B cell (primary cell): Measurements from ENCODE around the gene ST6GALNAC3.

Experiments used
- EZH2 ChIP-seq: IDR thresholded peaks from 2 replicates; pipeline ENCODE4 v1.6.1; 2012; ENCODE audit warnings: borderline replicate concordance, low read depth, mild to moderate bottlenecking, moderate library complexity, low read length; ENCODE audit not compliant: insufficient read depth, poor library complexity, severe bottlenecking
- TF ChIP-seq, protein P1 (sequence below): fragments of 200-600 bp; IDR thresholded peaks from one replicate; pipeline ENCODE4 v1.8.0; 2022; ENCODE audit warnings: antibody characterized with exemption, mild to moderate bottlenecking

DNA sequence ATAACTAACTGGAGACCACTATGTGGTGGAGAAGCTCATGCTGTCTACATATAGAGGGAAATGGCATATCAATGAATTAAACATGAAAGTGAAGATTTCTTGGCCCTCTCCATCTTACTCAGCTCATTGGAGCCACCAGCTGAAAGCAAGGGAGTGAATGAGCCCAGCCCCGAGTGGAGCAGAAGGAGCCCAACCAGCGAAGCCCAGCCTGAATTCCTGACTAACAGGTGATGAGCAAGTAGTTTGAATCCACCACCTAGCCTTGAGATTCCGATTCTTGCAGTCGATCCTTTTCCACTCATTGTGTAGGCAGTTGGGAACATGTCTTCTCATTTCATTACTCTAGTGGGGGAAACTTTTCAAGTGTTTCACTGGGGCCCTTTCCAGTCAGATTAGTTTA, 18.6 kb upstream of the ST6GALNAC3 start:
- TF ChIP-seq, protein P1, sequence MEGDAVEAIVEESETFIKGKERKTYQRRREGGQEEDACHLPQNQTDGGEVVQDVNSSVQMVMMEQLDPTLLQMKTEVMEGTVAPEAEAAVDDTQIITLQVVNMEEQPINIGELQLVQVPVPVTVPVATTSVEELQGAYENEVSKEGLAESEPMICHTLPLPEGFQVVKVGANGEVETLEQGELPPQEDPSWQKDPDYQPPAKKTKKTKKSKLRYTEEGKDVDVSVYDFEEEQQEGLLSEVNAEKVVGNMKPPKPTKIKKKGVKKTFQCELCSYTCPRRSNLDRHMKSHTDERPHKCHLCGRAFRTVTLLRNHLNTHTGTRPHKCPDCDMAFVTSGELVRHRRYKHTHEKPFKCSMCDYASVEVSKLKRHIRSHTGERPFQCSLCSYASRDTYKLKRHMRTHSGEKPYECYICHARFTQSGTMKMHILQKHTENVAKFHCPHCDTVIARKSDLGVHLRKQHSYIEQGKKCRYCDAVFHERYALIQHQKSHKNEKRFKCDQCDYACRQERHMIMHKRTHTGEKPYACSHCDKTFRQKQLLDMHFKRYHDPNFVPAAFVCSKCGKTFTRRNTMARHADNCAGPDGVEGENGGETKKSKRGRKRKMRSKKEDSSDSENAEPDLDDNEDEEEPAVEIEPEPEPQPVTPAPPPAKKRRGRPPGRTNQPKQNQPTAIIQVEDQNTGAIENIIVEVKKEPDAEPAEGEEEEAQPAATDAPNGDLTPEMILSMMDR, result no peak
- no peak for TF ChIP-seq EZH2
